Measurements from ENCODE around the gene PDE1C. TPM values are rescaled to one million over a fixed set of nuclear protein-coding genes. Genes with fewer than 3 reads are reported as not detected.

Gene PDE1C
- total RNA-seq, 1 experiment from 2014 or later, result not detected

GRCh38 chr7:31997423-31997822 lies 72.8 kb downstream of the PDE1C start:
- BruUV-seq (replicated peaks), result no TSS peak
- Histone ChIP-seq H3K27me3 (replicated peaks; ENCODE audit: insufficient read depth, low read depth, low read length, poor library complexity) (peaks cover 12% of the 10 kb centered on the region), H3K9me3 (ENCODE audit: low read depth, low read length, poor library complexity, severe bottlenecking) (peaks cover 5% of the 10 kb centered on the region), H3K36me3 (ENCODE audit: insufficient read depth, low read length, poor library complexity, severe bottlenecking) (no peaks in the 10 kb centered on the region), H3K4me3 (ENCODE audit: low read depth, low read length, poor library complexity, severe bottlenecking) (no peak overlapping the region), H3K27ac (ENCODE audit: low read depth, low read length, poor library complexity, severe bottlenecking) (no peak overlapping the region), H3K4me1 (ENCODE audit: insufficient read depth, low read length, poor library complexity, severe bottlenecking) (no peaks in the 10 kb centered on the region)
- ChIA-PET POLR2A (ENCODE audit: low non-redundant PET) (no interaction called here), CTCF (no interaction called here)
- DNase-seq (ENCODE audit: low spot score), result no peak
- TF ChIP-seq EZH2 (IDR thresholded peaks at IDR 0.05; ENCODE audit: borderline replicate concordance, low read depth, low read length, poor library complexity, severe bottlenecking) (no peak), CTCF (conservative IDR thresholded peaks at IDR 0.05; ENCODE audit: low read depth, low read length) (no peak)
- intact Hi-C loops (cut with micrococcal nuclease; ENCODE audit: unreplicated experiment), result no loop called here

- peaks cover 12% of the 10 kb centered on the region for H3K27me3 ChIP-seq (replicated peaks; ENCODE audit: insufficient read depth, low read depth, low read length, poor library complexity)
- intact Hi-C loops (cut with micrococcal nuclease; ENCODE audit: unreplicated experiment), result no loop called here
- no peak for DNase-seq (ENCODE audit: low spot score)
- POLR2A ChIA-PET (ENCODE audit: low non-redundant PET), result no interaction called here
- H3K27ac ChIP-seq (ENCODE audit: low read depth, low read length, poor library complexity, severe bottlenecking), result no peak overlapping the region
- no TSS peak for BruUV-seq (replicated peaks)
- no peaks in the 10 kb centered on the region for H3K9me3 ChIP-seq (ENCODE audit: low read depth, low read length, poor library complexity, severe bottlenecking)
- H3K4me1 ChIP-seq (ENCODE audit: insufficient read depth, low read length, poor library complexity, severe bottlenecking), result no peaks in the 10 kb centered on the region
- CTCF ChIA-PET, result no interaction called here
- TF ChIP-seq CTCF (conservative IDR thresholded peaks at IDR 0.05; ENCODE audit: low read depth, low read length) (no peak), EZH2 (IDR thresholded peaks at IDR 0.05; ENCODE audit: borderline replicate concordance, low read depth, low read length, poor library complexity, severe bottlenecking) (no peak)
- H3K36me3 ChIP-seq (ENCODE audit: insufficient read depth, low read length, poor library complexity, severe bottlenecking), result no peaks in the 10 kb centered on the region
- H3K4me3 ChIP-seq (ENCODE audit: low read depth, low read length, poor library complexity, severe bottlenecking), result no peak overlapping the region
These were observed 75.1 kb downstream of the PDE1C start for GRCh38 chr7:31995134-31995533.

GRCh38 chr7:31991846-31992245 lies 78.4 kb downstream of the PDE1C start:
- H3K36me3 ChIP-seq (ENCODE audit: insufficient read depth, low read length, poor library complexity, severe bottlenecking), result no peaks in the 10 kb centered on the region
- no peaks in the 10 kb centered on the region for H3K4me1 ChIP-seq (ENCODE audit: insufficient read depth, low read length, poor library complexity, severe bottlenecking)
- POLR2A ChIA-PET (ENCODE audit: low non-redundant PET), result no interaction called here
- intact Hi-C loops (cut with micrococcal nuclease; ENCODE audit: unreplicated experiment), result no loop called here
- no peaks in the 10 kb centered on the region for H3K9me3 ChIP-seq (ENCODE audit: low read depth, low read length, poor library complexity, severe bottlenecking)
- DNase-seq (ENCODE audit: low spot score), result no peak
- CTCF ChIA-PET, result no interaction called here
- H3K27ac ChIP-seq (ENCODE audit: low read depth, low read length, poor library complexity, severe bottlenecking), result no peak overlapping the region
- no peak for TF ChIP-seq CTCF (conservative IDR thresholded peaks at IDR 0.05; ENCODE audit: low read depth, low read length)
- no peak for TF ChIP-seq EZH2 (IDR thresholded peaks at IDR 0.05; ENCODE audit: borderline replicate concordance, low read depth, low read length, poor library complexity, severe bottlenecking)
- no peak overlapping the region for H3K4me3 ChIP-seq (ENCODE audit: low read depth, low read length, poor library complexity, severe bottlenecking)
- H3K27me3 ChIP-seq (replicated peaks; ENCODE audit: insufficient read depth, low read depth, low read length, poor library complexity), result peaks cover 12% of the 10 kb centered on the region
- no TSS peak for BruUV-seq (replicated peaks)

All from A673 (cell line).